HG02642 (cell line): ENCODE data around the gene BRAP.
"Not testable (repeated sequence)": the region's sequence is repeated elsewhere in the genome, so short reads cannot be mapped to it uniquely, and the experiment has no call there.

Experiments
- ATAC-seq: cut with Tn5 transposase; IDR thresholded peaks from one replicate; pipeline ENCODE4 v1.9.1; 2021; ENCODE audit warnings: mild to moderate bottlenecking; ENCODE audit not compliant: unreplicated experiment, poor library complexity

Gene BRAP

DNA sequence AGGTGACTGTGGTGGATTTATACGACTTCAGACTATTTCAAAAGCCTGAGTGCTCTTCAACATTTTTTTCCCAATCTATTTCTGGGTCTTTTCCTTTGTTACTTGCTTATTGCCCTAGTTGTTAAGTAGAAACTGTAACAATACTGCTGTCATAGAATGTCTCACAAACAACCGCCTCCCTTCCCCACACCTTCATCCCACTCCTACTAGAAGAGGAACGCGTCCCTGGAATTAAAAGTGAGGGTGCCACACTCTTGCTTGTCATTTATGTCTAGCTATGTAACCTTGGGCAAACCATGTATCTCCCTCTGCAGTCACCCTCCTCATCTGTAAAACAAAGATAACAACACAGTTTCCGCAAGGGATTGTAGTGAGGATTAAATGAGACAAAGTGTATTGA is 8.6 kb downstream of the BRAP start:
- ATAC-seq, result no peak

DNA sequence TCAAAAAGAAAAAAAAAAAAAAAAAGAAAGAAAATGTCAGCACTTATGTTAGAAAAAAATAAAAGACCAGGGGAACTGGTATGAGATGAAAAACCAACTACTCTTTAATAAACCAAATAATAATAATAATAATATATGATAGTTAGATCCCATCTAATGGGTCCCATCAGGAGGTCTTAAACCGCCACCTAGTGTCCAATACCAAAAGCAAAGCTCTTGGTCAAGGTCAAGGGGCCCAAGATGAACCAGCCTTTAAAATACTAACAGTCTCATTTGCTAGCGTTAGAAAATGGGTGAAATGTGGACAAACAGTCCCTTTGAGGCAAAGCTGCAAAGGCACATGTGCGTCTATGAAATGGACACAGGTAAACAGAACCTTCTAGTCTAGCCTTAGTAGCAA is 12.3 kb downstream of the BRAP start:
- no peak for ATAC-seq

DNA sequence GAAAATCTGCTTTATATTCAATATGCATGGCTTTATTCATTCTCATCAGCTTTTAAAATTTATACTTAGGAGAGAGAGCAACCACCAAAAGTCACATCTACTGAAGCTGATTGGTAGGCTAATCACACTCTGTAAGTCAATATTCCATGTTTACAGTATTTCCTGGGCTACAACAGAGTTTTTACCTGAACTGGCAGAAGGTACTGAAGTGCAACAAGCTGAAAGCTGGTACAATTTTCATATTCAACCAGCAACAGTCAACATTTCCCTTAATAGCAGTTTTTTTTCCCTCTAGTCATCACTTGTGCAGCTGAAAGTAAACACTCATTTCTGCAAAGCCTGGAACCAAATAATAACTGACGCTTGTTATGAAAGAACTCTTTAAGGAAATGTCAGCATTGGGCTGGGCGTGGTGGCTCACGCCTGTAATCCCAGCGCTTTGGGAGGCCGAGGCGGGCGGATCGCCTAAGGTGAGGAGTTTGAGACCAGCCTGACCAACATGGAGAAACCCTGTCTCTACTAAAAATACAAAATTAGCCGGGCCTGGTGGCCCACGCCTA is 12.9 kb downstream of the BRAP start:
- ATAC-seq, result no peak

DNA sequence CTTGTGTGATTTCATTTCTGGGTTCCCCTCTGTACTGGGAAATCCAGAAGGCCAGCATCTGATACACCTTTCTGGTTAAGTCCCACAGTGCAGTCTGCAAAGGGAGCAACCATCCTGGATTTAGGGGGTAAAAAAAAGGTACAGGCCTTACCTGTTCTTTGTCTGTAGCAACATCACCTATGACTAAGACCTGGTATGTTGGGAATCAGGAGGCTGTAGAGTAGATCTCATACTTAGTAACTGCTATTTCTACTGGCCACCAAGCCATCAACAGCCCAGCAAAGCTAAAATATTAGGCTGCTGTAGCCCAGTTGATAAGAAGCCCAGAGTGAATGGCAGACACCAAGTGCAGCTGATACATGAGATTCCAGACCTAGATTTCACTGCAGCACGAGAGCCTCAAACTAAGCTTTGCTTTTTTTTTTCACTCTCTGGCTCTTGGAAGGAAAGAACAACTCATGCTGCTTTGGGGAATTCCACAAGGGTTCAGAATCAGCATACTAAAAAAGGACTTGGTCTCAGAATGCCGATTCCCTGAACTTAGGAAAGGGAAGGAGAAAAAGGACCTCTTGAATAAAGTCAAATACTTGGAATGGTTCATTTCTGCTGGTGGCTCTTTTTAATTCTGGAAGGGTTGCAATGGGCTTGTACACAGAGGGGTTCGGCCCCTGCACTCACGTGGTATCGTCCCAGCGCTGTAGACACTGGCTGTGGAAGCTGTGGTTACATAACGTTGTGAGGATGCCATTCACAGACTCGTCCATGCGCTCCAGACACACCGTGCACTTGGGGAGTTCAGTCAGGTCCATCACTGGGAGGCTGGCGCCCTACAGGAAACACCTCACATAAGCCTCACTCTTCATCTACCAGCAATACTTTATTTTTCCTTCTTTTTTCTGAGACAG is 20.5 kb downstream of the BRAP start:
- no peak for ATAC-seq

DNA sequence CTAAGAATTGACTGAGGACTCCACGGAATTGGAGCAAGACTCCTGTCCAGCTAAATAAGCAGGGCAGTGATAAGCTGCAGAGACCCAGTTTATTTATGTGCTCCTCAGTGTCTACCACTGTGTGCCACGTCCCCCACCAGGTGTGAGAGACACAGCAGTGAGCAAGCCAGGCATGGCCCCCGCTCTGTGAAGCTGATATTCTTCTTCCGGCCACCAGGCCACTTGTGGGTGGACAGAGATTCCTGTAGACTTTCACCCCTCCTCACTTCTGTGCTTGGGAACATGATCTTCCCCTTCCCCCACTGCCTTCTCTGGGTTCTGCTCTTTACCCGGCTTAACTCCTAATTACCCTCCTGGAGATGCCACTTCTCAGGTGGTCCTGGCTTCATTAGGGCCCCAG is 21.3 kb downstream of the BRAP start:
- ATAC-seq, result no peak

DNA sequence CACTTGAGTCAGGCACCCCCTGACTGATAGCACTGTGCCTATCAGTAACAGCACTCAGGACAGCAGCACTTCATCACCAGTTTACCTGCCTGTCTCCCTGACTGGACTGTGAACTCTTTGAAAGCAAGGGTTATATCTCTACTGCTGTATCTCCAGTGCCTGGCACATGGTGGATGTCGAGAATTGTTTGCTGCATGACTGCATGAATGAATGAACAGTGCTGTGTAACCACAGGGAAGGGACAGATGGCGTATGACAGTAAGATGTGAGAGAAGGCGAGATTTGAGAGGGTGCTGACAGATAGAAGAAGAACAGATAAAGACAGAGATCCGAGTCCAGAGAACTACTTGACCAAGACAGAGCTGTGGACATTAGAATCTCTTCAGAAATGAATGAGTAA is 29.7 kb downstream of the BRAP start:
- no peak for ATAC-seq

DNA sequence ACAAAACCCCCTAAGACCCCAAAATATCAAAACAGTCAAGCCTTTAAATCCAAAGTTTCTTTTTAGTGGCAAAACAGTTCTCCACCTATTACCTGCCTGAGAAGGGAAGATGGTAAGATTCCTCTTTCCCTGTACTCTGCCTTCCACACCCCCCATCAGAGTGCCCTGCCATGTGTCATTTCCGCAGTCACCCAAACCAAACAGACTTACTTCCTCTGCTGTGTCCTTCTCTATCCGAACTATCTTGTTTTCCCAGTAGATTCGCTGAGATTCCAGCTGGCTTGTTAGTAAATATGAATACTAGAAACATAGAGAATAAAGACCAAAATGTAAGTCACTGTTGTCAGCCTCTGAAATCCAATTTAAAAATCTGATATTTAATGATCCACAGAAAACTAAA is 30.4 kb downstream of the BRAP start:
- no peak for ATAC-seq

DNA sequence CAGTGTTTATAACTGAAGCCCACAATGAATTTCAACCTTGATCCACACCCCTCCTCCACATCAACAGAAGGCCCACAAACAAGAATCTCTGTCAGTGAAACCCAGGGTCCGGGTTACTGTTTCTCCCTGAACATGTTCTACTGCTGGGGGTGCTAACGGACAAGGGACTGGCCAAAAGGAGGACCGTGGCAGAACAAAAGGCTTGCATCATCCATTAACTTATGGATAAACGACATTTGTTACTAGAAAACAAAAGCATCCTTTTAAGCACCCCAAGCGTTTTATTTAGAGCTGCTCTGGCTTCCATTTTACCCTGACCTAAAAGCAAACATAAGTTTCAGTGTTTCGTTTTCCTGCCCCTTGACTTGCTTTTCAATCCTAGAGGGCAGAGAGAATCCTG is 32.2 kb downstream of the BRAP start:
- no peak for ATAC-seq

DNA sequence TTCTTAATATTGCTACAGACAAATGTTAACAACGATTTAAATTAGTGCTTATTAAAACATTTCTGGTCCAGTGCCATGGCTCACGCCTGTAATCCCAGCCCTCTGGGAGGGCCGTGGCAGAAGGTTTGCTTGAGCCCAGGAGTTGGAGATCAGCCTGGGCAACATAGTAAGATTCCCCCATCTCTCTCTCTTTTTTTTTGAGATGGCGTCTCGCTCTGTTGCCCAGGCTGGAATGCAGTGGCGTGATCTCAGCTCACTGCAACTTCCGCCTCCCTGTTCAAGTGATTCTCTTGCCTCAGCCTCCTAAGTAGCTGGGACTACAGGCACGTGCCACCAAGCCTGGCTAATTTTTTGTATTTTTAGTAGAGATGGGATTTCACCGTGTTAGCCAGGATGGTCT is 33.2 kb downstream of the BRAP start:
- not testable (repeated sequence) for ATAC-seq

DNA sequence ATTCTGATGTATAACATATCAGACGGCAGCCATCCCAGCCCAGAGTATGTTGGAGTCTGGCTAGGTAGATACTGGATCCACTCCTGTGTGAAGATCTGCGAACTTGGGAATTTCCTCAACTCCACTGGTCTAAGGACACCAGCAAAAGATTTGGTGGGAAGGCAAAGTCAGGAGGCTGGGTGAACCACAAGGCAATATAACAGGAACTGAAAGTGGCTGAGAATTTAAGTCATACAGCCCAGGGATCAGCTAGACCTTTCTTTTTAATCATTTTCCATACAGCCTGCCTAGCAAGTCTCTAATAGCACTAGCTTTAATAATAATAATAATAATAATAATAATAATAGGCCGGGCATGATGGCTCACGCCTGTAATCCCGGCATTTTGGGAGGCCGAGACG is 34.8 kb downstream of the BRAP start:
- no peak for ATAC-seq

DNA sequence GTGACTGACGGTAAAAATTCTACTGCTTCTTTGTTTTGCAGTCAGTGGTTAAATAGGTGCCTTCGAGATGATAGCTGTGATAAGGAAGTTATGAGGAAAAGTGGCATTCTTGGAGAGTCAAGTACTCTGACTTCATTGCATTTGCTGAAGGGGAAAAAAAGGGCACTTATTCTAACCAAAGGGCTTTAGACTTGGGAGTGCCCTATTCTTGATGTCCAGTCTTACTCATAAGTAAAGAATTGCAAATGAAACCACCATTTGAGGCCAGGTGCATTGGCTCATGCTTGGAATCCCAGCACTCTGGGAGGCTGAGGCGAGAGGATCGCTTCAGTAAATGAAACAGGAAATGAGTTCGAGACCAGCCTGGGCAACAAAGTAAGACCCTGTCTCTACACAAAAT is 40.3 kb downstream of the BRAP start:
- no peak for ATAC-seq

DNA sequence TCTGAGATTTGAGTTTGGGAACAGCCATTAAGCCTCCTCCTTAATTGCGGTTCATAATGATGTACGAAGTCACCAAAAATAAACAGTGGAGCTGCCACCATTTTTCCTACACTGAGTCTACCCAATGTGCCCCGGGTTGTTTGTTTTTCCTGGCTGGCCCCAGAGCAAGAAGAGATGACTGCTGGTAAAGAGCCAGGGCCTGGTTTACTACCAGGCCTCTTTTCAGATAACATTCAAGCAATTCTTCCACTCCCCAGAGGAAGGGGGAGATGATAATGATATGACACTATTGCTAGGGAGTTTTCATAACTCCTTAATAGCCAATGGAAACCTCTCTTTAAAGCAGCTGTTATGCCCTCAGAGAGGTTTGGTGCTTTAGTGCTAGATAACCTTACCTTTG is 42.3 kb downstream of the BRAP start:
- no peak for ATAC-seq

DNA sequence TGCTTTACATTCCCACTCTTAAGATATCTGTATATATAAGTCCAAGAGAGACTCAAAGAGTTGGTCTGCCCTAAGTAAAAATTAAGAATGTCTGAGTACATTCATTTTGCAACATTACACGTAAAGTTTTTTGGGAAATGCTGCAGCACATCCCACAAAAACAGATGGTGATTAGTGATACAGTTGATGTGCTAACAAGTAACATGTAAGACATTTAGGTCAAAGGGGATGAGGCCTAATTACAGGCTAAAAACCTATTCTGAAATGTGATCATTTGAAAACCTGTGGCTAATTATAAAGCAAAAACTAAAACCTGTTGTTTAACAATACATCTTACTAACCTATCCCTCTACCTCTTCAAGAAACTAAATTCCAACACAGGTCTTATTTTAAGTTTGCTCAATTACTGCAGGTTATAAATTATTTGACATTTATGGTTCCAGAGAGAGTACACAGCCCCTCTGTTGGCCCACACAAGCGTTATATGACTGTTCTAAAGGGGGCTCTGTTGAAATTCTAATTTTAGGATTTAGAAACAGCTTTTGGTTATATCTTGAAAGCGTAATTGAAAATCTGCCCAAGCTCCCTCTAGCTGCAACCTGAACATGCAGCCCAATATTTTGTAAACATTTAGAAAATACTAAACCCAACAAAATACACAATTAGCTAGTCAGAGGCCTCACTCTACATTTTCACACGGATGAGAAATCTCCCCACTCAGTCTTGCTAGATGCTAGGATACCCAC is 42.9 kb downstream of the BRAP start:
- ATAC-seq, result no peak

DNA sequence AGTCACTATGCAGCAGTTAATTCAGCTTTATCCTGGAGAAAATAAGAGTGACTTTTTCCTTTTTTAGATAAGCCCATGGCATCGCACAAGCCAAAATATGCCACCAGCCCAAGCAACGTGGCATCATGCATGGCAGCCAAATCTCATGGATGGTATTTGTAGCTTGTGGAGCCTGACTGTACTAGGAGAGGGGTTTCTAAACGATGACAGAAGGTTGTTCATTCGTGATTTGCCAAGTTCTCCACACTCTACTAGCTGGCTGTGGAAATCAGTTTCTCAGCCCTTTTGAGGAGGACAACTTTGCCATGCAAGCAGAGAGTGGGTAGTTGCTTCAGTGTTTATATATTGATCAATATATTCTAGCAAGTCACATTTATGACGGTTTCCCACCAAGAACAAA is 45.2 kb downstream of the BRAP start:
- no peak for ATAC-seq

DNA sequence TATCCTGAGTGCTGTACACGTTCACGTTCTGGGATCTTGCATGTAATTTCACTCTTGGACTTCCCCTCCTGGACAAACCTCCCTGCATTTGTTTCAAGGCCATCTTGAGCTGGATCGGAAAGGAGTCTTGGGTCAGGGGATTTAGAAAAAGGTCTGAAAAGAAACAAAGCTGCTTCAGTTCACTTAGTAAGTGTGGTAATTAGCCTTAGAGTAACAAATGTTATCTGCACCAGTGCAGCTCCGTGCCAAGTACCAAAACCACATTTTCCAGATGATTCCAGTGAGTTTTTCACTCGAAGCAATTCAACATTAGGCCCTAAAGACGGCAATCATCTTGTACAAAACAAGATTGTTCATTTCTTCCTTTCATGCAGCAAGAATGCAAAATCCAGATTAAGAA is 47.2 kb downstream of the BRAP start:
- no peak for ATAC-seq

DNA sequence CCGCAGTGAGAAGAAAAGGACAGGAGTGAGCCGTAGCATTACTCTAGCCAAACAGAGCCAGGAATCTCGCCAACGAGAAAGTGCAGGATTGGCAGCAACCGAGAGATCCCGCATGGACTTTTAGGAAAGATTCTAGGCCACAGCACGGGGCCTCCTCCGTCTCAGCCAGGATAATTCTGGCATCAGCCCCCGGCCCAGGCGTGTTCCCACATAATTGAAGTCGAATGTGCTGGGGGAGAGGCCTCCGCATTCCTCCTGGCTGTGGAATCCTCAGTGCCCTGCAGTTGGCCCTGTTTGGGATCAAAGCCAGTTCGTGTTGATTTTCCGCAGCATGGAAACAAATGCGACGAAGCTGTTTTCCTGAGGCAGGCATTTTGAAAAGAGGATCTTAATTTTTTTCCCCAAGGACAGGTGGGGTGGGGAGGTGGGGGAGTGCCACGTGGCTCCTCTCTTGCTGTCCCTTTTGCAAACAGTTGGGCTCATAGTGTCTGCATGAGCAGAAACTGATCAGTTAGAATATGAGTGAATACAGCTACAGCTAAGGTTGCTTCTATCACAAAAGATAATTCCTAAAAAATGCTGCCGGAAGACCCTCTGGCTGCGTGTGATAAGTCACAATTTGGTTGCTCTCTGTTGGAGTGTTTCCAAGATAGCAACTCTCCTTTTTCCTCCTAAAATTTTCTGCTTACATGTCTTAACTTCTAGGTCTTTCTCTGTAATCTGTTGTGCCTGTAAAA is 49.4 kb downstream of the BRAP start:
- no peak for ATAC-seq

DNA sequence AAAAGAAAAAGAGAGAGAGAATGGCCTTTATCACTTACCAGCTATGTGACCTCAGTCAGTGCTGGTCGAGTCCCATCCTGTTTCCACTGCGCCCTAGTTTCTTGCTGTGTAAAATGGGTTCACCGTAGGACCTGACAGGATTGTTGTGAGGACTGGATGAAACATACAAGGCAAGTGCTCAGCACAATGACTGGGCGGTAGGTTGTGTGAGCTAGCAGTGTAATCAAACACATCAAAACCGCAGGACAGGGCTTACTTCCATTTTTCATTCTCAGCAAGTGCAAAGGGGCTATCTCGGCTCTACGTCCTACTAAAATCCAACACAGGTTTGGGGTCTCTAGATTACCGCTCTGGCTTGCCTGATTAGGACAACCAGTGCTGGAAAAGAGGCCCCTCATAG is 50.2 kb downstream of the BRAP start:
- ATAC-seq, result no peak

DNA sequence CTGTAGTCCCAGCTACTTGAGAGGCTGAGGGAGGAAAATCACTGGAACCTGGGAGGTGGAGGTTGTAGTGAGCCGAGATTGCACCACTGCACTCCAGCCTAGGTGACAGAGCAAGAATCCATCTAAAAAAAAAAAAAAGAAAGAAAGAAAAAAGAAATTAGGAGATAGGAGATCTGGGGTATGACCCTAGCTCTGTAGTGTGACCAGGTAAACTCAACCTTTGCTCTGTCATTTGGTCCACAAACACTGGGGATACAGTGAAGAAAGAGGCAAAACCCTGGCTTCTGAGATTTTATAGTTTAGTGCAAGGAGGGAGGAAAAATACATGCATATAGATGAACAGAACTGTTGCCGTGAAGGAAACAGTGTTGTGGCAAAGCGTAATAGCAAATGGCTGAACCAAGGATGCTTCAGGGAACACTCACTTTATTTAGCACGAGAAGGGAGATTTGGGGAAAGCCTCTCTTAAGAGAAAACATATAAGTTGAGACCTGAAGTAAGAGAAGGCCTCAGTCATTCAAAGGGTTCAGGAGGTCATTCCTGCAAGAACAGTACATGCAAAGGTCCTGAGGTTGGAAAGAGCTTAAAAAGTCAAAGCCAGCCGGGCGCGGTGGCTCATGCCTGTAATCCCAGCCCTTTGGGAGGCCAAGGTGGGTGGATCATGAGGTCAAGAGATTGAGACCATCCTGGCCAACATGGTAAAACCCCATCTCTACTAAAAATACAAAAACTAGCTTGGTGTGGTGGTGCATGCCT is 57.1 kb downstream of the BRAP start:
- ATAC-seq, result no peak

DNA sequence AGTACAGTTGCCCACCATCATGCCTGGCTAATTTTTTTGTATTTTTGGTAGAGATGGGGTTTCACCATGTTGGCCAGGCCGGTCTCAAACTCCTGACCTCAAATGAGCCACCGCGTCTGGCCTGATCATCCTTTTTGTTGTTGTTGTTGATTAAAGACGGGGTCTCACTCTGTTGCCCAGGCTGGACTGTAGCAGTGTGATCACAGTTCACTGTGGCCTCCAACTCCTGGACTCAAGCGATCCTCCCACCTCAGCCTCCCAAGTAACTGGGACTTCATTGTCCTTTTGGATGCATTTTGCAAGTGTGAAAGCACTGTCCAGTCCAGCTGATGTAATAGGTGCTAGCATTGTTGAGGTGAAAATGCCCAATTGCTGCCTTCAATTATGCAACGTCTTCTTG is 59.5 kb downstream of the BRAP start:
- ATAC-seq, result no peak

DNA sequence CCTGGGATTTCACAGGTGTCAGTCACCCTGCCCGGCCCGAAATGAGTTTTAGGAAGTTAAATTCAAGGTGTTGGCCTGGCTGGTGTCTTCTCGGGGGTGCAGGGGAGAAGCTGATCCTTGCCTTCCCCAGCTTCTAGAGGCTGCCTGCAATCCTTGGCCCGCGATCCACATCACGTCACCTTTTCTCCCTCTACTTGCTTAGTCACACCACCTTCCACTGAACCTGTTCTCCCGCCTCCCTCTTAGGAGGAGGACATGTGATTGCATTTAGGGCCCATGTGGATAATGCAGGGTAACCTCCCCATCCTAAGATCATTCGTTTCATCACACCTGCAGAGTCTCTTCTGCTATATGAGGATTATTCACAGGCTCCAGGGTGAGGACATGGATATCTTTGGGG is 61.2 kb downstream of the BRAP start:
- ATAC-seq, result no peak
